ENCODE results near the gene UBR2. TPM values are rescaled to one million over a fixed set of nuclear protein-coding genes. Genes with fewer than 3 reads are reported as not detected.
"Not testable (repeated sequence)": the region's sequence is repeated elsewhere in the genome, so short reads cannot be mapped to it uniquely, and the experiment has no call there.

The UBR2 gene
- total RNA-seq, 2 donors from 2014 or later: 18.6 to 27.8 TPM

- Histone ChIP-seq H3K9me3 (no peaks in the 10 kb centered on the region), H3K27ac (no peak overlapping the region), H3K4me1 (peaks cover 0 to 32% of the 10 kb centered on the region in 2 donors), H3K4me3 (no peak overlapping the region), H3K27me3 (no peaks in the 10 kb centered on the region), H3K36me3 (no peaks in the 10 kb centered on the region)
- TF ChIP-seq CTCF (IDR thresholded peaks at IDR 0.05): no peak
- no peak for DNase-seq (ENCODE audit: low spot score)
Measured at GRCh38 chr6:42566614-42567208, 2.9 kb downstream of the UBR2 start.

DNA sequence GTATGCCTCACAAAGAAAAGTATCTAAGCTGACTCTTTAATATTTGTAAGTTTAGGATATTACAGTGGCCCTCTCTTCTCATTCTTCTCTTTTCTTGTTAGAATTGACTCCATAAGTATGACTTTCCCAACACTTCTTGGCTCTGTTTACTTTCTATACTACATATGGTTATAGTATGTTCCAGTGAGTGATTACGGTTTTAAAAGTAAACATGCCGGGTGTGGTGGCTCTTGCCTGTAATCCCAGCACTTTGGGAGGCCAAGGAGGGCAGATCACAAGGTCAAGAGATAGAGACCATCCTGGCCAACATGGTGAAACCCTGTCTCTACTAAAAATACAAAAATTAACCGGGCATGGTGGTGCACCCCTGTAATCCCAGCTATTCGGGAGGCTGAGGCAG lies 3.4 kb downstream of the UBR2 start:
- DNase-seq (ENCODE audit: low spot score); H3K9me3 ChIP-seq; H3K36me3 ChIP-seq; H3K4me3 ChIP-seq; H3K27me3 ChIP-seq; H3K27ac ChIP-seq: not testable (repeated sequence)
- peaks cover 0 to 32% of the 10 kb centered on the region in 2 donors for H3K4me1 ChIP-seq

DNA sequence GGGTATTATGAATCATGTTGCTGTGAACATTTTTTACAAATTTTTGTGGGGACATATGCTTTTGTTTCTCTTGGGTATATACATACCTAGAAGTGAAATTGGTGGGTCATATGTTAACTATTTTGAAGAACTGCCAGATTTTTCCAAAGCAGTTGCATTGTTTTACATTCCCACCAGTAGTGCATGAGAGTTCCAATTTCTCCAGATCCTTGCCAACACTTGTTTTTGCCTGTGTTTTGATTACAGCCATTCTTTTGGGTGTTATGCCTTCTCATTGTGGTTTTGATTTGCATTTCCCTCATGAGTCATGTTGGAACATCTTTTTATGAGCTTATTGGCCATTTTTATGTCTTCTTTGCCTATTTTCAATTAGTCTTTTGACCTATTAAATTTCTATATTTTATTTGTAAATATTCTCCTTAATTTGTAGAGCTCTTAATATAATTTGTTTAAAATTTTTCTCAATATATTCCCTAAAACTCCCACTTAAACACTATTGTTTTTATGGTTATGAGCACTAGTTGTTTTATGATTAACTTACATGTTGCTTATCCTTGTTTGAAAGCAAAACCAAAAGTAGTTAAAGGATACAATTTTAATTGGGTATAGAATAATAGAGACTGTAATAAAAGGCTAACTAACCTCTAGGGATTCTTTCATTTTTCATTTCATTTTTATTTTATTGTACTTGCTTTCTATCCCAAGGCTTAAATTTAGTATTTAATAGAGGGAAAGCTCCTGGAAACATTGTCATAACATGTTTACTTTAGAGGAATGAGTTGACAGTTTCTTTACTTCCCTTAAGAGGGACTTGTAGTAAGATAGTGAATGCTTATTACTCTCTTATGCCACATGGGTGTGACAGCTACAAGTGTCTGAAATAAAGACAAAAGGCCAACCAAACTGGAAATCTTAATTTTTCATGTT lies 5.5 kb downstream of the UBR2 start:
- Histone ChIP-seq H3K27me3 (no peaks in the 10 kb centered on the region), H3K36me3 (peaks cover 10% of the 10 kb centered on the region), H3K4me1 (peaks cover 0 to 32% of the 10 kb centered on the region in 2 donors), H3K4me3 (no peak overlapping the region), H3K27ac (no peak overlapping the region), H3K9me3 (no peaks in the 10 kb centered on the region)
- no peak for DNase-seq (ENCODE audit: low spot score)
- no peak for TF ChIP-seq CTCF (IDR thresholded peaks at IDR 0.05)

- no peak overlapping the region for H3K27ac ChIP-seq
Measured at GRCh38 chr6:42571611-42572342, 7.9 kb downstream of the UBR2 start.

DNA sequence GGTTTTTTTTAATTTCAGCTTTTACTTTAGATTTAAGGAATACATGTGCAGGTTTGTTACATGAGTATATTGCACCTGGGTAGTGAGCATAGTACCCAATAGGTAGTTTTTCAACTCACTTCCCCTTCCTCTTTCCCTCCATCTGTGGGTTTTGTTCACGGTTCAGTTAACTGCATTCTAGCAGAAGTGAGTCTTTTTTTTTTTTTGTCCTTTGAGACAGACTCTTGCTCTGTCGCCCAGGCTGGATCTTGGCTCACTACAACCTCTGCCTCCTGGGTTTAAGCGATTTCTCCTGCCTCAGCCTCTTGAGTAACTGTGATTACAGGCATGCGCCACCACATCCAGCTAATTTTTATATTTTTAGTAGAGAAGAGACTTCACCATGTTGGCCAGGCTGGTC lies 8.7 kb downstream of the UBR2 start:
- Histone ChIP-seq H3K4me1 (peaks cover 0 to 17% of the 10 kb centered on the region in 2 donors), H3K27ac (no peak overlapping the region), H3K36me3 (peaks cover 15% of the 10 kb centered on the region), H3K4me3 (no peak overlapping the region), H3K27me3 (no peaks in the 10 kb centered on the region), H3K9me3 (no peaks in the 10 kb centered on the region)
- DNase-seq (ENCODE audit: low spot score): no peak
- TF ChIP-seq CTCF (IDR thresholded peaks at IDR 0.05): no peak

More at GRCh38 chr6:42571611-42572342, 7.9 kb downstream of the UBR2 start:
- DNase-seq (ENCODE audit: low spot score): no peak
- Histone ChIP-seq H3K36me3 (peaks cover 15% of the 10 kb centered on the region), H3K4me3 (no peak overlapping the region), H3K9me3 (no peaks in the 10 kb centered on the region), H3K27me3 (no peaks in the 10 kb centered on the region), H3K4me1 (peaks cover 0 to 24% of the 10 kb centered on the region in 2 donors)
- TF ChIP-seq CTCF (IDR thresholded peaks at IDR 0.05): no peak

GRCh38 chr6:42576538-42576937 lies 12.7 kb downstream of the UBR2 start:
- Histone ChIP-seq H3K4me1 (peaks cover 0 to 14% of the 10 kb centered on the region in 2 donors), H3K36me3 (peaks cover 15% of the 10 kb centered on the region)
- not testable (repeated sequence) for H3K27me3 ChIP-seq; H3K9me3 ChIP-seq; H3K4me3 ChIP-seq; DNase-seq (ENCODE audit: low spot score); H3K27ac ChIP-seq

All from right atrium auricular region (tissue), 2 donors.